Activated T-cell treated with anti-CD3 and anti-CD28 coated beads, Interleukin-2, amount 50 U/mL, for 4 hours (primary cell): Measurements from ENCODE around the gene TBC1D14. TPM values are rescaled to one million over a fixed set of nuclear protein-coding genes. Genes with fewer than 3 reads are reported as not detected.

Experiments used
- ATAC-seq, 2 donors: fragments of 200-7000 bp; cut with Tn5 transposase; one replicate each; pipeline ENCODE4 v1.10.0; 2021
- DNase-seq: peaks from one replicate; pipeline ENCODE4 v3.0.0-alpha.2; 2020
- H3K27me3 Mint-ChIP-seq: one replicate; pipeline ENCODE4 v1.8.0; 2021; ENCODE audit warnings: low read depth, mixed read lengths
- H3K36me3 Mint-ChIP-seq: one replicate; pipeline ENCODE4 v1.8.0; 2022; ENCODE audit warnings: mixed read lengths; ENCODE audit not compliant: insufficient read depth
- H3K4me1 Mint-ChIP-seq: one replicate; pipeline ENCODE4 v1.8.0; 2021; ENCODE audit warnings: low read depth, mixed read lengths
- H3K4me3 Mint-ChIP-seq: one replicate; pipeline ENCODE4 v1.8.0; 2021; ENCODE audit warnings: mild to moderate bottlenecking, moderate library complexity, mixed read lengths
- H3K9me3 Mint-ChIP-seq: one replicate; pipeline ENCODE4 v1.8.0; 2021; ENCODE audit warnings: mixed read lengths
- total RNA-seq, 3 donors: library from RNA; stranded (reverse); gene quantifications; one replicate each; pipeline ENCODE4 v1.2.1, GENCODE V29; 2021

TBC1D14 gene
- total RNA-seq, 3 donors from 2014 or later = 39.8 to 45.7 (median 41.7) TPM

DNA sequence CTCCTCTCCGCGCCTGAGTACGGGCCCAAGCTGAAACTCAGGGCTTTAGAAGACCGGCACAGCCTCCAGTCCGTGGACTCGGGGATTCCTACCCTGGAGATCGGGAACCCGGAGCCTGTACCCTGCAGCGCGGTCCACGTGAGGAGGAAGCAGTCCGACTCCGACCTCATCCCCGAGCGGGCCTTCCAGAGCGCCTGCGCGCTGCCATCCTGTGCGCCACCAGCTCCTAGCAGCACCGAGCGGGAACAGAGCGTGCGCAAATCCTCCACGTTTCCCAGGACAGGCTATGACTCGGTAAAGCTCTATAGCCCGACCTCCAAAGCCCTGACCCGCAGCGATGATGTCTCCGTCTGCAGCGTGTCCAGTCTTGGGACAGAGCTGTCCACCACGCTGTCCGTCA, 13.9 kb downstream of the TBC1D14 start:
- H3K9me3 Mint-ChIP-seq = no peaks in the 10 kb centered on the region
- ATAC-seq (no peak), DNase-seq (no peak)
- H3K36me3 Mint-ChIP-seq = peaks cover 34% of the 10 kb centered on the region
- H3K4me1 Mint-ChIP-seq = peaks cover 74% of the 10 kb centered on the region
- H3K27me3 Mint-ChIP-seq = no peaks in the 10 kb centered on the region
- no peak overlapping the region for H3K4me3 Mint-ChIP-seq

DNA sequence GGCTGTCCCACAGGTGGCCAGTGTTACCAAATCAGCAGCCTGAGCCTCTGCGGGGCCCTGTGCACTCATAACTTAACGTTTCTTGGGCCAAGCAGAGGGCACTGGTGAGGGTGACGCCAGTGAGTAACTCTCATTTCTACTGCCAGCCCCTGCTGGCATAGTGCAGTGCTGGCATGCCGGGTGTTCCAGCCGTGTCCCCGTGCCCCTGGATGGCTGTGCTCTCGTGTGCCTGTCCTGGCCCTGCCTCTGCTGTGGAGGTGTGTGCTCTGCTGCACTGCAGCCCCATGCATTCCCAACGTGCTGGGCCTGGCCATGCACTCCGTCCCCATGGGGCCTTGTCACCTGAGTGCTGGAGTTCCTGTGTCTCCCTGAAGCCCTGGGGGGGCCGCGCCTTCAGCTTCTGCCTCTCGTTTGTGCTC, 14.7 kb downstream of the TBC1D14 start:
- H3K4me3 Mint-ChIP-seq = no peak overlapping the region
- no peaks in the 10 kb centered on the region for H3K9me3 Mint-ChIP-seq
- no peaks in the 10 kb centered on the region for H3K27me3 Mint-ChIP-seq
- no peak for DNase-seq
- H3K36me3 Mint-ChIP-seq = peaks cover 39% of the 10 kb centered on the region
- no peak for ATAC-seq
- H3K4me1 Mint-ChIP-seq = peaks cover 76% of the 10 kb centered on the region

GRCh38 chr4:6925357-6925836, 15.8 kb downstream of the TBC1D14 start:
- Mint-ChIP-seq H3K27me3 (no peaks in the 10 kb centered on the region), H3K9me3 (no peaks in the 10 kb centered on the region), H3K4me1 (peaks cover 75% of the 10 kb centered on the region), H3K4me3 (peak overlapping the region; percentile 11), H3K36me3 (peaks cover 39% of the 10 kb centered on the region)
- ATAC-seq = peak; percentile 41 to 59
- DNase-seq = no peak

GRCh38 chr4:6926081-6926480, 16.5 kb downstream of the TBC1D14 start:
- Mint-ChIP-seq H3K36me3 (peaks cover 40% of the 10 kb centered on the region), H3K27me3 (no peaks in the 10 kb centered on the region), H3K9me3 (no peaks in the 10 kb centered on the region), H3K4me1 (peaks cover 70% of the 10 kb centered on the region), H3K4me3 (peak overlapping the region; percentile 2)
- ATAC-seq (no peak), DNase-seq (no peak)

DNA sequence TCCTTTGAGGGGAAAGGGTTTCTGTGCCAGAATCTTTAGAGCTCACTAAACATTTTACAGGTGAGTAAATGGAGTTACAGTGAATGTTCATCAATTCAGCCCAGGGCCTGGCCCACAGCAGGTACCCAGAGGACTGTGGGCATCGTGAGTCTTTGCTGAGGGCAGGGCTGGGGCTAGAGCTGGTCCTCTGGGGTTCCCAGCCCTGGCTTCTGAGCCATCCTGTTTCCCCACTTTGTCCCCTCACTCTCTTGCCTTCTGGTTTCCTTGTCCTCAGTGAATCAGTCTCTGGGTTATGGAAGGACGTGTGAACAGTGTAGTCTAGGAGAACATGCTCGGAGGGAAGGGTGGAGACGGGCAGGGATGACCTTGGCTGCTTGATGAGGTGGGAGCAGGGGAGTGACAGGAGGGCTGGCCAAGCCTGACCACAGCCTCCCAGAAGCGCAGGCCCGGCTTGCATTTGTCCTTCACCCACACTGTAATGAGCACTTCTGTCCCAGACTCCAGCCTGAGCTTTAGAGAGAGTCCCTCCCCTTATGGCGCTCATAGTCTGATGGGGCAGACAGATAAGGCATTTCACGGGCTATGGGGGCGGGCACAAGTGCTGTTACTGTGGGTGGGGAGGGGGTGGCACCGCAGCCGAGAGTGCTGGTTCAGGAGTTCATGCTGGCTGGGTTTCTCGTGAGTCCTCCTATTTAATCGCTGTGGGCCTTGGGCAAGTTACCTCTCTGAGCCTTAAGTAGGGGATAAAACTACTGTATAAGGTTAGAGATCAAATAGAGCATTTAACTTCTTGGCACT, 17.3 kb downstream of the TBC1D14 start:
- Mint-ChIP-seq H3K4me3 (peak overlapping the region; percentile 64), H3K9me3 (no peaks in the 10 kb centered on the region), H3K4me1 (peaks cover 76% of the 10 kb centered on the region), H3K36me3 (peaks cover 46% of the 10 kb centered on the region), H3K27me3 (no peaks in the 10 kb centered on the region)
- peak; percentile 65 to 74 for ATAC-seq
- peak; percentile 67 for DNase-seq

DNA sequence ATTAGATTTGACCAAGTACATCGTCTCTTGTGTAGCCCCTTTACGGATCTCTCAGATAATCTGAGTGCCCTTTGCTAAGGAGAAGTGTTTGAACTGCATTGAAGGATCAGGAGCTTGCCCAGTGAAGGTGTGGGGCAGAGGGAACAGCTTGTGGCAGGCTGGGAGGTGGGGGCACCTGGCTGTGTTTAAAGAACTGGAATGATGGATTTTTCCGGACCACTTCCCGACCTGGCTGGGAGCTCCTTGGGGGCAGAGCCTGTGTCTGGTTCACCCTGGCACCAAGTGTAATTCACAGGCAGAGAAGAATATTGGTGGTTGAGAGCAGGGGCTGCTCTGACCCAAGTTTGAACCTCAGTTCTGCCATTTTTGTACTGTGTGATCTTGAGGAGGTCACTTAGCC, 18.5 kb downstream of the TBC1D14 start:
- H3K27me3 Mint-ChIP-seq = no peaks in the 10 kb centered on the region
- no peaks in the 10 kb centered on the region for H3K9me3 Mint-ChIP-seq
- peaks cover 66% of the 10 kb centered on the region for H3K4me1 Mint-ChIP-seq
- H3K36me3 Mint-ChIP-seq = peaks cover 46% of the 10 kb centered on the region
- ATAC-seq (no peak), DNase-seq (no peak)
- no peak overlapping the region for H3K4me3 Mint-ChIP-seq

DNA sequence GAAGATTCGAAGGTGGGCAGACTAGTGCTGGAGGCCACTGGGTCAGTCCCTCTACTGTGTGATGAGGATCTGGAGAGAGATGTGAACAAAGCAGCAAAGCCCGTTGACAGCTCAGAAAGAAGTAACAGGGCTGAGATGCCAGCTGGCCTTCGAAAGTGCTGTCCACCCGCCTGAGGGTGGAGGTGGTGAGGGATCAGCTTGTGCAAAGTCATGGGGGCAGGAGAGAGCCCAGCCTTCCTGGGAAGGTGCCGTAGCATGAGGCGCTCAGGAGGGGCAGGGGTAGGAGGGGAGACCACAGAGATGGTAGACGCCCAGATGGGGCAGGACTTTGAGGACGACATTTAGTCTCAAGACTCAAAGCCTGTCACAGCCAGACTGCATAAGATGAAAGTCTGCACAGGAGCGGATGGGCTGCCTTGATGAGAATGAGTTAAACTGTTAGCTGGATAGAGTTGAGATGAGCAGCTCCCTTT, 19.7 kb downstream of the TBC1D14 start:
- H3K4me1 Mint-ChIP-seq = peaks cover 70% of the 10 kb centered on the region
- ATAC-seq = no peak
- no peaks in the 10 kb centered on the region for H3K9me3 Mint-ChIP-seq
- H3K4me3 Mint-ChIP-seq = no peak overlapping the region
- DNase-seq = no peak
- H3K36me3 Mint-ChIP-seq = peaks cover 47% of the 10 kb centered on the region
- H3K27me3 Mint-ChIP-seq = no peaks in the 10 kb centered on the region

DNA sequence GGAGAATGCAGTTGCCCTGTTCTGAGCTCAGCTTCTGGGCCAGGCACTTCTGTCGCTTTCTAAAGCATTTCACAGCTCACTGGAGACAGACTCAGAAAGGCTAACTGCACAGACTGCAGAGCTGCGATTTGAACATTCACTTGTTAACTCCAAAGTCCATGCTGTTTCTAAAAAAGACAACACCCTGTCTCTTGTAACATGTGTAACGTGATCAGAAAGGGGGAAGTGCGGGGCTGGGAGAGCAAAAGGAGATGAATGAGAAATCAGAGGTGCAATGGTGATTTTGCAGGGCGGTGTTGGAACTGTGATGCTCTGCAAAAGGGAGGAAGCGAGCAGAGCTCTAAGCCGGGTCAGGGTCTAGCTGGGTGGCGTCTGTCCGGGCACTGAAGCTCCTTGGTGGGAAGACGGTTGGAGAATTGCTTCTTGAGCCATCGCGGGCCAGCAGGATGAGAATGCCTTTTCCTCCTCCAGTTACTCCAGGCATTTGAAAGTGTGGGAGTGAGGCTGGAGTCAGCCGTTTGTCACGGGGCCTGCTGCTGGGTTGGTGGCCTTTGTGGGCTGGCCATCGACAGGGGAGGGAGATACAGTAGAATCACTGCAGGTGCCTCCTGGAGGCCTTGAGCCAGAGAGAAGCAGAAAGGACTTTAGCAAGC, 20.3 kb downstream of the TBC1D14 start:
- Mint-ChIP-seq H3K4me3 (no peak overlapping the region), H3K36me3 (peaks cover 44% of the 10 kb centered on the region), H3K27me3 (no peaks in the 10 kb centered on the region), H3K4me1 (peaks cover 65% of the 10 kb centered on the region), H3K9me3 (no peaks in the 10 kb centered on the region)
- DNase-seq (no peak), ATAC-seq (no peak)

DNA sequence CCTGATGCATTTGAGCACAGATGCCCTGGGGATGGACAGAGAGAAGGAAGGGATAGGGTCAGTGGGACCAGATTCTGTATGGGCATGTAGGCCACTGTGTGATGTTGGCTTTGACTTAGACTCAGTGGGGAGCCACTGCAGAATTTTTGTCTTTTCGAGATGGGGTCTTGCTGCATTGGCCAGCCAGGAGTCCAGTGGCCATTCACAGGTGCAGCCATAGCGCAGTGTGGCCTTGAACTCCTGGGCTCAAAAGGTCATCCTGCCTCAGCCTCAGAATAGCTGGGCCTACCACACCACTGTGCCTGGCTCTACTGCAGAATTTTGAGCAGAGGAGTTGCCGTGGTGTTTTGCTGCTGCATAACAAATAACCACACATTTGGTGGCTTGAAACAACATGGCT, 22.8 kb downstream of the TBC1D14 start:
- Mint-ChIP-seq H3K4me3 (no peak overlapping the region), H3K4me1 (peaks cover 55% of the 10 kb centered on the region), H3K9me3 (no peaks in the 10 kb centered on the region), H3K27me3 (no peaks in the 10 kb centered on the region), H3K36me3 (peaks cover 38% of the 10 kb centered on the region)
- DNase-seq = no peak
- ATAC-seq = no peak

GRCh38 chr4:6932918-6933317, 23.3 kb downstream of the TBC1D14 start:
- DNase-seq (no peak), ATAC-seq (no peak)
- peaks cover 55% of the 10 kb centered on the region for H3K4me1 Mint-ChIP-seq
- no peaks in the 10 kb centered on the region for H3K27me3 Mint-ChIP-seq
- peaks cover 39% of the 10 kb centered on the region for H3K36me3 Mint-ChIP-seq
- no peaks in the 10 kb centered on the region for H3K9me3 Mint-ChIP-seq
- no peak overlapping the region for H3K4me3 Mint-ChIP-seq

DNA sequence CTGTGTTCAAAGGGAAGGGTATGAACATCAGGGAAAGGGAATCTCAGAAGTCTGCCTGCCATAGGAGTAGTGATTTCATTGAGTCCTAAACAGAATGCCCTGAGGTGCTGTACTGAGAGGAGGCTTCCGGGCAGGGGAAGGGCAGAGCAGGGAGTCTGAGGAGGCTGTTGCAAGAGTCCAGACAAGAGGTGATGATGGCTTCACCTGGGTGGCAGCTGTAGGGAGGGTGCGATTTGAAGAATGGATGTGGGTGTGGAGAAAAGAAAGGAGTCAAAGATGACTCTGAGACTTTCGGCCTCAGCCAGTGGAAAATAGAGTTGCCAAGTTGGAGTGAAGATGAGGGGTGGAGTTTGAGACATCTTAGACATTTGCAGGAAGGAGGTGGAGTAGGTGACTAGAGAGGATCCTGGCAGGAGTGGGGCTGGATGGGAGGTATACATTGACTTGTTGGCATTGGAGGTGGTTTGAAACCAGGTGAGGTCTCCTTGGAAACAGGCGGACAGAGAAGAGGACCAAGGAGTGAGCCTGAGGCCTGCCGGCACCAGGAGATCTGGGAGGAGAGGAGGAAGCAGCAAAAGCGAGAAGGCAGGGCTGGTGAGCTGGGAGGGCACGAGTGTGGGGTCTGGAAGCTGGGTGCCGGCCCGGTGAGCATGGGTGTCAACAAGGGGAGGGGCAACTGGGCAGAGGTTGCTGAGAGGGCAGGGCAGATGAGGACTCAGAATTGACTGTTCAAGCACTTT, 24.2 kb downstream of the TBC1D14 start:
- Mint-ChIP-seq H3K4me1 (peaks cover 56% of the 10 kb centered on the region), H3K27me3 (no peaks in the 10 kb centered on the region), H3K9me3 (no peaks in the 10 kb centered on the region), H3K36me3 (peaks cover 36% of the 10 kb centered on the region), H3K4me3 (no peak overlapping the region)
- ATAC-seq (no peak), DNase-seq (no peak)

GRCh38 chr4:6935965-6936364, 26.3 kb downstream of the TBC1D14 start:
- DNase-seq = no peak
- ATAC-seq = no peak
- H3K4me3 Mint-ChIP-seq = no peak overlapping the region
- H3K9me3 Mint-ChIP-seq = no peaks in the 10 kb centered on the region
- no peaks in the 10 kb centered on the region for H3K27me3 Mint-ChIP-seq
- H3K36me3 Mint-ChIP-seq = peaks cover 32% of the 10 kb centered on the region
- peaks cover 65% of the 10 kb centered on the region for H3K4me1 Mint-ChIP-seq

GRCh38 chr4:6937201-6937600, 27.6 kb downstream of the TBC1D14 start:
- DNase-seq = no peak
- no peak for ATAC-seq
- no peaks in the 10 kb centered on the region for H3K9me3 Mint-ChIP-seq
- H3K4me1 Mint-ChIP-seq = peaks cover 70% of the 10 kb centered on the region
- no peaks in the 10 kb centered on the region for H3K27me3 Mint-ChIP-seq
- no peak overlapping the region for H3K4me3 Mint-ChIP-seq
- H3K36me3 Mint-ChIP-seq = peaks cover 23% of the 10 kb centered on the region

DNA sequence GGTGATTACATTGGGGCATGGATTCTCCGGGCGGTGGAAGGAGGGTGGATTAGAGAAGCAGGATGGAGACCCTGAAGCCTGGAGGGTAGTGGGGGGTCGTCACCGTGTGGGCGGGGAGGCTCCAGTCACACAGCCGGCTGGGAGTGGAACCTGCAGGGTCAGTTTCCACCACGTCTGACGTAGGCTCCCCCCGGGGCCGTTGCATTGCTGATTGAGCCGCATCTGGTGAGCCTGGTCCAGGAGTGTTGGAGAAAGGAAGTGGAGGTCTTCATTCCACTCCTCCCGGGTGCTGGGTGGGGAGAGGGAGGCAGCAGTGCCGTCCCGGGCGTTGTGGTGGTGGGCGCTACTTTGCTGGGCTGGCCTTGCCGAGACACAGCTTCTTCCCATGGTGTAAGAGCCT, 28.1 kb downstream of the TBC1D14 start:
- ATAC-seq (no peak), DNase-seq (no peak)
- no peaks in the 10 kb centered on the region for H3K27me3 Mint-ChIP-seq
- H3K36me3 Mint-ChIP-seq = peaks cover 23% of the 10 kb centered on the region
- H3K9me3 Mint-ChIP-seq = no peaks in the 10 kb centered on the region
- peaks cover 75% of the 10 kb centered on the region for H3K4me1 Mint-ChIP-seq
- H3K4me3 Mint-ChIP-seq = no peak overlapping the region
